Panc1 (cell line): Measurements from ENCODE around the gene STRADB. TPM values are rescaled to one million over a fixed set of nuclear protein-coding genes. Genes with fewer than 3 reads are reported as not detected.

Experiments used
- ATAC-seq: fragments of 200-7000 bp; cut with Tn5 transposase; 2 replicates; pipeline ENCODE4 v1.9.1; 2020; ENCODE audit warnings: mild to moderate bottlenecking, moderate library complexity
- BruUV-seq: library from RNA; stranded (reverse); fragments of 400-500 nt; replicated peaks from 2 replicates; lab custom pipeline; 2021; lab: Mats Ljungman, UMichigan
- CTCF ChIA-PET: fragments of 300-600 bp; sonication (Branson Sonifier 250); formaldehyde crosslinking; loops from one replicate; lab custom pipeline; 2022; ENCODE audit warnings: antibody characterized with exemption; lab: Charles Lee
- POLR2A ChIA-PET: fragments of 300-600 bp; sonication (Branson Sonifier 250); formaldehyde crosslinking; loops from one replicate; lab custom pipeline; 2022; ENCODE audit warnings: antibody characterized with exemption; lab: Charles Lee
- DNase-seq: peaks from one replicate; pipeline ENCODE4 v3.0.0-alpha.2; 2010; ENCODE audit warnings: low read depth, low spot score
- H3K27ac ChIP-seq: 2 replicates; pipeline ENCODE4 v1.5.1; 2011; ENCODE audit warnings: mild to moderate bottlenecking, low read length, inconsistent platforms
- H3K27me3 ChIP-seq: fragments of 200-500 bp; sonication (Bioruptor generic); 2 replicates; pipeline ENCODE4 v1.6.0; 2014; ENCODE audit warnings: low read length, inconsistent platforms; ENCODE audit not compliant: control insufficient read depth, insufficient read depth
- H3K36me3 ChIP-seq: fragments of 200-500 bp; sonication (Bioruptor generic); 2 replicates; pipeline ENCODE4 v1.5.1; 2014; ENCODE audit warnings: inconsistent platforms, mild to moderate bottlenecking, low read length, moderate library complexity; ENCODE audit not compliant: control insufficient read depth, insufficient read depth
- H3K4me1 ChIP-seq: 2 replicates; pipeline ENCODE4 v1.5.1; 2011; ENCODE audit warnings: inconsistent platforms, mild to moderate bottlenecking, low read length, moderate library complexity; ENCODE audit not compliant: control insufficient read depth, insufficient read depth
- H3K4me3 ChIP-seq, 2 experiments: 2 replicates each; pipeline ENCODE4 v1.5.1; 2011 to 2012; ENCODE audit warnings: low read depth in 2 of 2, low read length in 2 of 2, mild to moderate bottlenecking in 2 of 2, inconsistent platforms in 1 of 2, moderate library complexity in 1 of 2
- H3K9me3 ChIP-seq: fragments of 200-500 bp; sonication (Bioruptor generic); 2 replicates; pipeline ENCODE4 v1.5.1; 2014; ENCODE audit warnings: low read depth, mild to moderate bottlenecking, inconsistent platforms, low read length, moderate library complexity; ENCODE audit not compliant: control insufficient read depth, insufficient read depth
- POLR2AphosphoS5 ChIP-seq: IDR thresholded peaks from 2 replicates; pipeline ENCODE4 v1.6.1; 2012; ENCODE audit warnings: mild to moderate bottlenecking, low read depth, low read length, moderate library complexity
- SIN3A ChIP-seq: IDR thresholded peaks from 2 replicates; pipeline ENCODE4 v1.6.1; 2012; ENCODE audit warnings: low read depth, mild to moderate bottlenecking, low read length, moderate library complexity, borderline replicate concordance; ENCODE audit not compliant: insufficient read depth
- TCF7L2 ChIP-seq: IDR thresholded peaks from 2 replicates; pipeline ENCODE4 v1.6.1; 2011; ENCODE audit warnings: mild to moderate bottlenecking, low read depth, low read length, inconsistent platforms
- in situ Hi-C: cut with HindIII; loops from 2 replicates; pipeline ENCODE4 v1.10.0; 2016; ENCODE audit warnings: low sequenced_read_pairs, low pct_unique_long_range_greater_than_20kb
- intact Hi-C: fragments of 100-400 bp; cut with micrococcal nuclease; formaldehyde crosslinking; loops from one replicate; pipeline ENCODE4 v1.10.0; 2022; ENCODE audit not compliant: unreplicated experiment
- total RNA-seq: library from RNA; stranded (reverse); gene quantifications from one replicate; pipeline ENCODE4 v1.2.1, GENCODE V29; 2021; ENCODE audit not compliant: unreplicated experiment
- TF ChIP-seq, protein P1 (sequence below), 2 experiments: IDR thresholded peaks; 2 replicates each; pipeline ENCODE4 v1.6.1; 2011 to 2012; ENCODE audit warnings: low read depth in 2 of 2, control low read depth in 1 of 2, low read length in 1 of 2, mild to moderate bottlenecking in 1 of 2, moderate library complexity in 1 of 2; ENCODE audit not compliant: insufficient read depth in 1 of 2
- TF ChIP-seq, protein P2 (sequence below): fragments of 450-650 bp; IDR thresholded peaks from 2 replicates; pipeline ENCODE4 v1.5.1; 2017; ENCODE audit warnings: mild to moderate bottlenecking

Gene STRADB
- total RNA-seq, 1 experiment from 2014 or later, result 33.4 TPM

DNA sequence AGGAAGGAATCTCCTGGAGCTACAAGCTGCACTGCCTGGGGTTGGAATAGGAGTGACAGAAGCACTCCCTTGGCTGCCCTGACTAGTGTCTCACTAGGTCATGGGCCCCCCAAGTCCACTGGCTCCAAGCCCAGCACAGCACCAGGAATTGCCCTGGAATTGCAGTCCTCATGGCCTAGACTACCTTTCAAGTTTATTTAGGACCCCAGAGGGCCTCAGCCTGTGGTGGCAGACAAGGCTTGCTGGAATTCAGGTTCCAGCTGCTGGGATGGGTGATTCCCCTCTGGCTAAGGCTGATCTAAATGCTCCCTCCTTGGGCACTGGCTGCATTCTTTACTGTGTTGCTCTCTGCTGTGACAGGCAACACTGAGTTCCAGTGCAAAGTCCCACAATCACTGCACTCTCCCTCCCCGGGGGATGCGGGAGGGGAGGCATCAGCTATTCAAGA is 14.0 kb downstream of the STRADB start:
- H3K4me3 ChIP-seq, result no peak overlapping the region
- intact Hi-C loops (no loop called here), in situ Hi-C loops (no loop called here)
- DNase-seq, result no peak
- CTCF ChIA-PET, result interaction anchor here (0.6 kb wide), 1 partner anchor 1536 kb away, joined by 7 read pairs; no protein-coding TSS in a partner anchor
- no peaks in the 10 kb centered on the region for H3K4me1 ChIP-seq
- no peaks in the 10 kb centered on the region for H3K9me3 ChIP-seq
- TF ChIP-seq POLR2AphosphoS5 (no peak), SIN3A (no peak)
- TF ChIP-seq, protein P1, sequence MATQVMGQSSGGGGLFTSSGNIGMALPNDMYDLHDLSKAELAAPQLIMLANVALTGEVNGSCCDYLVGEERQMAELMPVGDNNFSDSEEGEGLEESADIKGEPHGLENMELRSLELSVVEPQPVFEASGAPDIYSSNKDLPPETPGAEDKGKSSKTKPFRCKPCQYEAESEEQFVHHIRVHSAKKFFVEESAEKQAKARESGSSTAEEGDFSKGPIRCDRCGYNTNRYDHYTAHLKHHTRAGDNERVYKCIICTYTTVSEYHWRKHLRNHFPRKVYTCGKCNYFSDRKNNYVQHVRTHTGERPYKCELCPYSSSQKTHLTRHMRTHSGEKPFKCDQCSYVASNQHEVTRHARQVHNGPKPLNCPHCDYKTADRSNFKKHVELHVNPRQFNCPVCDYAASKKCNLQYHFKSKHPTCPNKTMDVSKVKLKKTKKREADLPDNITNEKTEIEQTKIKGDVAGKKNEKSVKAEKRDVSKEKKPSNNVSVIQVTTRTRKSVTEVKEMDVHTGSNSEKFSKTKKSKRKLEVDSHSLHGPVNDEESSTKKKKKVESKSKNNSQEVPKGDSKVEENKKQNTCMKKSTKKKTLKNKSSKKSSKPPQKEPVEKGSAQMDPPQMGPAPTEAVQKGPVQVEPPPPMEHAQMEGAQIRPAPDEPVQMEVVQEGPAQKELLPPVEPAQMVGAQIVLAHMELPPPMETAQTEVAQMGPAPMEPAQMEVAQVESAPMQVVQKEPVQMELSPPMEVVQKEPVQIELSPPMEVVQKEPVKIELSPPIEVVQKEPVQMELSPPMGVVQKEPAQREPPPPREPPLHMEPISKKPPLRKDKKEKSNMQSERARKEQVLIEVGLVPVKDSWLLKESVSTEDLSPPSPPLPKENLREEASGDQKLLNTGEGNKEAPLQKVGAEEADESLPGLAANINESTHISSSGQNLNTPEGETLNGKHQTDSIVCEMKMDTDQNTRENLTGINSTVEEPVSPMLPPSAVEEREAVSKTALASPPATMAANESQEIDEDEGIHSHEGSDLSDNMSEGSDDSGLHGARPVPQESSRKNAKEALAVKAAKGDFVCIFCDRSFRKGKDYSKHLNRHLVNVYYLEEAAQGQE (IDR thresholded peaks at IDR 0.05; ENCODE audit: insufficient read depth in 1 of 2, low read depth in 2 of 2, low read length in 1 of 2), result no peak
- TF ChIP-seq, protein P2, sequence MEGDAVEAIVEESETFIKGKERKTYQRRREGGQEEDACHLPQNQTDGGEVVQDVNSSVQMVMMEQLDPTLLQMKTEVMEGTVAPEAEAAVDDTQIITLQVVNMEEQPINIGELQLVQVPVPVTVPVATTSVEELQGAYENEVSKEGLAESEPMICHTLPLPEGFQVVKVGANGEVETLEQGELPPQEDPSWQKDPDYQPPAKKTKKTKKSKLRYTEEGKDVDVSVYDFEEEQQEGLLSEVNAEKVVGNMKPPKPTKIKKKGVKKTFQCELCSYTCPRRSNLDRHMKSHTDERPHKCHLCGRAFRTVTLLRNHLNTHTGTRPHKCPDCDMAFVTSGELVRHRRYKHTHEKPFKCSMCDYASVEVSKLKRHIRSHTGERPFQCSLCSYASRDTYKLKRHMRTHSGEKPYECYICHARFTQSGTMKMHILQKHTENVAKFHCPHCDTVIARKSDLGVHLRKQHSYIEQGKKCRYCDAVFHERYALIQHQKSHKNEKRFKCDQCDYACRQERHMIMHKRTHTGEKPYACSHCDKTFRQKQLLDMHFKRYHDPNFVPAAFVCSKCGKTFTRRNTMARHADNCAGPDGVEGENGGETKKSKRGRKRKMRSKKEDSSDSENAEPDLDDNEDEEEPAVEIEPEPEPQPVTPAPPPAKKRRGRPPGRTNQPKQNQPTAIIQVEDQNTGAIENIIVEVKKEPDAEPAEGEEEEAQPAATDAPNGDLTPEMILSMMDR, result no peak
- BruUV-seq, result no TSS peak
- no peak overlapping the region for H3K27ac ChIP-seq
- no peak for ATAC-seq
- H3K36me3 ChIP-seq, result no peaks in the 10 kb centered on the region
- POLR2A ChIA-PET, result no interaction called here
- no peaks in the 10 kb centered on the region for H3K27me3 ChIP-seq

DNA sequence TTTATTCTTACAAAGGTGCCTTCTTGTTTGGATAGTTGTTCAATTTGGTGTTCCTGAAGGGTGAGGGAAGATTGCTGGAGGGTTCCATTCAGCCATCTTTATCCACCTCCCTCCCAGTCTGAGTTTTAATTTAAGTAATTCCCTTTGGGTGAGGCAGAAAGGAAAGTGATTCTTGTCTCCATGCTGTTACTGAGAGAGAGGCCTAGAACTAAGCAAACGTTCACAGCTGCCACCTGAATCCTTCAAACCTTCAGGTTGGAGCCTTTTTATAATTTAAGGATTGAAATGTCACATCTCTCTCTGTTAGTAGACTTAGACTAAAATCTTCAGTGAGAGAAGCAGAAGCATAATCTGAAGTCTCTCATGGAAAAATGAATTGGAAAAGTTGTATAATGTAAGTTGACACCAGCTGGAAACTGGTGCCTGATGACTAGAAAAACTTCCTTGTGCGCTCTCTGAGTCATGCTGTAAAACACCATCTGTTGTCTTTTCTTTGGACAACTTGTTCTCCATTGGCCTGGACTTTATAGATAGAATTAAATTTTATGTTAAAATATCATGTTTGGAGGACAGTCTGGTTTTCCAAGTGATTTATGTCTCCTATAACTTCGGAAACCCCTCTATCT is 14.6 kb downstream of the STRADB start:
- in situ Hi-C loops, result no loop called here
- Histone ChIP-seq H3K36me3 (no peaks in the 10 kb centered on the region), H3K27me3 (no peaks in the 10 kb centered on the region), H3K27ac (no peak overlapping the region), H3K9me3 (no peaks in the 10 kb centered on the region), H3K4me1 (no peaks in the 10 kb centered on the region), H3K4me3 (no peak overlapping the region)
- TF ChIP-seq POLR2AphosphoS5, result no peak
- TF ChIP-seq SIN3A, result no peak
- TF ChIP-seq, protein P1 (IDR thresholded peaks at IDR 0.05; ENCODE audit: insufficient read depth in 1 of 2, low read depth in 2 of 2, low read length in 1 of 2), result no peak
- no peak for TF ChIP-seq TCF7L2
- TF ChIP-seq, protein P2, result no peak
- ChIA-PET POLR2A (no interaction called here), CTCF (no interaction called here)
- no TSS peak for BruUV-seq
- intact Hi-C loops, result no loop called here
- no peak for ATAC-seq
- no peak for DNase-seq
